ENCODE measurements around the gene MAP7.
"Not testable (repeated sequence)": the region's sequence is repeated elsewhere in the genome, so short reads cannot be mapped to it uniquely, and the experiment has no call there.

MAP7 gene

GRCh38 chr6:136466777-136467176 lies 83.4 kb downstream of the MAP7 start:
- DNase-seq (ENCODE audit: low spot score) = no peak

GRCh38 chr6:136465766-136466303 lies 84.4 kb downstream of the MAP7 start:
- no peak for DNase-seq (ENCODE audit: low spot score)

DNA sequence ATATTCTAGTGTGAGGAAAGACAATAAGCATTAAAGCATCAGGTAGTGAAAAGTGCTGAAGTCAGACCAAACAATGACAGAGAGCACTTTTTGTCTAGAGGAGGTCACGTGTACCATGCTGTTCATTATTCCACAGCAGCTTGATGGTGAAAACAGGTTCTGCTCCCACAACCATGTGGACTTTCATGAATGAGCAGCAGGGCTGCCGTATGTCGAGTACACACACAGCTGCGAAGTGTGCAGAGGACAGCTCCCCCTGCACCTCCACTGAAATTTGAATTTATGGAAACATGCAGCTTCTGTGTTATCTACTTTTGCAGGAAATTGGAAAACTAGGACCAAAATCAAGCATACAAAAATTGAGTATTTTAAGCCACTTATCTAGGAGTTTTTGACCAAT lies 85.3 kb downstream of the MAP7 start:
- DNase-seq (ENCODE audit: low spot score) = no peak

GRCh38 chr6:136464148-136464547 lies 86.1 kb downstream of the MAP7 start:
- DNase-seq (ENCODE audit: low spot score) = no peak

DNA sequence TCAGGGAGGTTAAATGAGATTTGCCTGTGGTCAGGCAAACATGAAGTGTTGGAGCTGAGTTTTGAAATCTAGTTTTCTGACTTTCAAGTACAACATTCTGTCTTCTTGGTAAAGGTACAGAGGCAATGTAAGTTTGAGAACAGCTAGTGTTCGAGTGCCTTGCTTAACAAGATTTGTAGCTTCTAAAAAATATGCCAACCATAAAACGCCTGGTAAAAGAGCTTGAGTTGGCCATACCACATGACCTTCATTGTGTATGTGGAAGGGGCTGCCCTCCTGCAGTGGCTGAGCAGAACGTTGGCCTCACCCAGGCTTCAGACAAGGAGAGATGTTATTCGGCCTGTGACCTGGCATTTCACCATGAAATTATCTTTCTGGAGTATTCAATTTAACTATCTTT lies 86.5 kb downstream of the MAP7 start:
- no peak for DNase-seq (ENCODE audit: low spot score)

- no peak for DNase-seq (ENCODE audit: low spot score)
Measured at GRCh38 chr6:136446579-136447187, 103.5 kb downstream of the MAP7 start.

GRCh38 chr6:136446145-136446544 lies 104.1 kb downstream of the MAP7 start:
- no peak for DNase-seq (ENCODE audit: low spot score)

- no peak for DNase-seq (ENCODE audit: low spot score)
Measured at GRCh38 chr6:136445063-136445462, 105.2 kb downstream of the MAP7 start.

DNA sequence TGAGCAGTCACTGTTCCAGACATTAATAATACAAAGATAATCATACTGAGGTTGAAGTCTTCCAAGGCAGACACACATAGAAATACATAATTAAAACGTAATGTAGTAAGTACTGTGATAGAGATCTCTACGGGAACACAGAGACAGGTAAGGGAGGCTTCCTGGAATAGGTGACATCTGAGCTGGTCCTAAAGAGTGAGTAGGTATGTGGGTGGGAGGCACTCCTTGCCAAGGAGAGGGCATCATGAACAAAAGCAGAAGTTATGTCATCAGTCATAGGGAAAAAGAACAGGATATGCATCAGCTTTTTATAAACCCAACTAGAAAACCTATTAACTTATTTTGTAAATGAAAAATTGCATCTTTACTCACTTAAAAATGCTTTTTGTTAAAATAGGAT lies 110.0 kb downstream of the MAP7 start:
- DNase-seq (ENCODE audit: low spot score) = no peak

DNA sequence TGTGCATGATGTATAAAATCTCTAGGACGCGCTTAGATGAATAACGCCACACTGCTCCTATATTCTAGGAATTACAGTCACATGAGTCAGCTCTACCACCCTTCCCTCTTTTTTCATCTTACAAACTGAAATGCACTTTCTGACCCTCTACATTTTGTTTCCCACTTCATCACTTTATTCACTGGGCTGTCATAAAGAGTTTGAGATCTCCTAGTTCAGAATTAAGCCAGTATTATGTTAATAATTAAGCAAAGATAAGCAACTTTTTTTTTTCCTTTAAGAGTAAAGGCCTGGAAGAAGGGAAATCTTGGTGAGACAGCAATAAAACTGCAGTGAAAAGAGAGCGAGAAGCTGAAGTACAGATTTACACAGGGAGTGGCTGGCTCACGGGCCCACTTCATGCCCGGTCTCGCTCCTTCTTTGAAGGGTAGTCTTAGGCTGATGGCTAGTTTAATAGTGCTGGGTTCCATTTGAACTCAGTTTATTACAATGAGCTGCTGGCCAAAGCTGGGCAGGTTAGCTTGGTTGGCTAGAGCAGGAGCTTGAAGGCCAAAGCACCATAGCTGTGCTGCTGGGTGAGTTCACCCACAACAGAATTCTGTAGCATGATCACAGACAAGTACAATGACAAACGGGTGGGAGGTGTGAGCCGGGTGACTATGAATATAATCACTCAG lies 110.6 kb downstream of the MAP7 start:
- no peak for DNase-seq (ENCODE audit: low spot score)

DNA sequence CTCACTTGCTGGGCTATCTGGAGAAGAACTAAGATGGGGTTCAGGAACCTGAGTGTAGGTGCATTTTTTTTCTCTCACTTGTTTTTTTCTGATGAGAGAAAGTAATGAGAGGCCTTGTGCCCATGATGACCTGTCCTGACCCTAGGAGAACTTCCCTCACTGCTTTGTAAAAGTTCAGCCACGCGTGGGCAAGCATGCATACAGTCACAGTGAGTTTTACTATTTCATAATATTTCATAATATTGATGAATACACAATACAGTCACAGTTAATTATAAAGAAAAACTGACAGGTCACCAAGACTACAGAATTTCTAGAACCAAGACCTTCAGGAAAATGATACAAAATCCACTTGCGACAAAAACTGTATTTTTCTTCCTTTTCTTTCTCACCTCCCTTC lies 111.8 kb downstream of the MAP7 start:
- no peak for DNase-seq (ENCODE audit: low spot score)

- DNase-seq (ENCODE audit: low spot score) = no peak
Measured at GRCh38 chr6:136437246-136437645, 113.0 kb downstream of the MAP7 start.

- no peak for DNase-seq (ENCODE audit: low spot score)
Measured at GRCh38 chr6:136435101-136435500, 115.1 kb downstream of the MAP7 start.

- DNase-seq (ENCODE audit: low spot score) = not testable (repeated sequence)
Measured at GRCh38 chr6:136431306-136431705, 118.9 kb downstream of the MAP7 start.

DNA sequence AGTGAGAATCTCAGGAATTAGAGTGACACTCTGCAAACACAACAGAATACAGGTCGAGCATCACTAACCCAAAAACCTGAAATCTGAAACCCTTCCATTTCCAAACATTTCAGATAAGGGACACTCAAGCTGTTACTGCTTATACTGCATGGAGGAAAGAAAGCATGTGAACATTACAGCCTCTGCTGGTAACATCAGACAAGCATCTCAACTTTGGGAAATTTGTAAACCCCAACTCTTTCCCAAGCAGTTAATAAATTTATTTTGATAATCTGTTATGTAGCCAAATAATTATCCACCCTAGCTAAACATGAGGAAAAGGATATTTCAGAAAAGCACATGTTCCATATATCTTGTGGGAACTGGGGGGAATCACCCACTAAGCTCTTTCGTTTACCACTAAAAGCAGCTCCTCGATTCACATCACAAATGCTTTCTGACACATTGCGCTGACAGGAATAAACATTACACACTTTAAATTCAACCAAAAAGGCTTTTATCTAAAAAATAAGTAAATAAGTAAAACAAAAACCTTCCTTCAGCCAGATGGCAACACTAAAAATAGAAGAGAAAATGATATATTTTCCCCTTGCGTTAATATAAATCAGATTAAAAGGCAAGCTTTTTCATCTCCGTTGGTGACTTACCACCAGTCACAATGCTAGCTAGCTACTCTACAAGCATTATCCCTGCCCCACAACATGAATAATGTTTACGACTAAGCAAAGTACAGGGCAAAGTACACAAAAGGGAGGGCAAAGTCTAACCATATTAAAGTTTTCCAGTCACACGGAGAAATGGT lies 120.8 kb downstream of the MAP7 start:
- no peak for DNase-seq (ENCODE audit: low spot score)

DNA sequence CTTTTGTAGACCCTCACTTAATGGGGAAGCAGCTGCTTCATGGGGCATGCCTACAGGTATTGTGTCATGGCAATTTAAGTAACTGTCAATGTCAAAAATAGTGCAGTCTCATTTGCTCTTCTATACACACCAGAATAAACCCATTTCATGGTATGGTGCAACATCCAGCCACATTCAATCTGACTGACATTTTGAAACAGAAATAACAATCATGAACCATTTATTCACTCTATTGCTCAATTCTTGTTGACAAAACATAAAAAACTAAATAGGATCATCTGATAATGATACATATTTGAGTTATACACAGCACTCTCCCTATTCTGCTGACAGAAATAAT lies 122.9 kb downstream of the MAP7 start:
- DNase-seq (ENCODE audit: low spot score) = no peak

- no peak for DNase-seq (ENCODE audit: low spot score)
Measured at GRCh38 chr6:136426627-136427377, 123.4 kb downstream of the MAP7 start.

GRCh38 chr6:136425793-136426192 lies 124.4 kb downstream of the MAP7 start:
- DNase-seq (ENCODE audit: low spot score) = no peak

GRCh38 chr6:136424901-136425300 lies 125.3 kb downstream of the MAP7 start:
- no peak for DNase-seq (ENCODE audit: low spot score)

DNA sequence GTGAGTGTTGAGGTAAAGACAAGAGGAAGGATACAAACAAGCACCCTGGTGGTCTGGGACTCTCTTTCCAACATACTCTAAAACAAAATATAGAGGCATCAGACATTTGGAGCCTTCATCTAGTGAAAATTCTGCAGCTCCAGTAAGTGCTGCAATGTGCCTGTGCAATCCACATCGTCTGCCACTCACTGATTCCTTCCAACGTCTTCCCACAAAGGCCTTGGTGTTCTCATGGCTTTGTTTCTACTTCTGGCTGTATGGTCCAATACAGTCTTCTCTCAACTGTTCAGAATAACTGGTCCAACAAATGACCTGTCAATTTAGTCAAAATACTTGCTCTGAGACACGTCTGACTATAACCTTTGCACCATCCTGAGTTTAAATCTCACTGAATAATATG lies 125.8 kb downstream of the MAP7 start:
- no peak for DNase-seq (ENCODE audit: low spot score)

DNA sequence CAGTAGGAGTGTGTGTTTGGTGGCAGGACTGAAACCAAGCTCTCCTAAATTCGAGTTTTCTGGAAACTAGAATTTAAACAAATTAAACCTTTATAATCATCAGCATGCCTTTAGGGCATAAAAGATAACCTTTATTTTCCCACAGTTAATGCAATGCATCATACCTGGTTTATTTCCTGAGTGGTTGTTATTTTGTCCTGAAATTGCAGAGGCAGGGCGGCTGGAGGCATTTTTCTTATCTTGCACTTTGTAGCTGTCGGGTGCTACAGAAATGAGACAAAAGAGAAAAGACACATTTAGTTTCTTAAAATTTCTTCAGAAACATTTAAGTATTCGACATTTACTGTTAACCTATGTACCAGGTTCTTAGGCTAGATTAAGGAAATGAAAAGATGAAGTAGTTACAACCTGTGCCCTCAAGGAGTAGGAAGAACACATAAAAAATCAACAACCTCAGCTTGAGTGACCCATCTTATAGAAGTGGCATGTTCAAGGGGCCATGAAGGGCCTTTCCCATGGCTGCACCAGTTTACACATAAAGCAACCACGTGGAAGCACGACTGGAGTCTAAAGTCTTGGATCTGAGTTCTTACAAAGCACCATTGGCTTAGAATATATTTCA lies 128.6 kb downstream of the MAP7 start:
- no peak for DNase-seq (ENCODE audit: low spot score)

GRCh38 chr6:136420853-136421252 lies 129.4 kb downstream of the MAP7 start:
- no peak for DNase-seq (ENCODE audit: low spot score)
